Activated naive CD4-positive, alpha-beta T cell treated with anti-CD3 and anti-CD28 coated beads, Interleukin-2, amount 10 ng/mL, durations not matched to agents 7 days and 5 days (primary cell): ENCODE measurements around the gene CEP85L.

Source experiments
- CTCF ChIA-PET: fragments of 350-600 bp; sonication (Branson Sonifier 250); formaldehyde crosslinking; loops from one replicate; lab custom pipeline; 2021; ENCODE audit warnings: antibody characterized with exemption; lab: Charles Lee
- DNase-seq: peaks from one replicate; pipeline ENCODE4 v3.0.0-alpha.2; 2020
- H3K27ac Mint-ChIP-seq: one replicate; pipeline ENCODE4 v1.8.0; 2021; ENCODE audit warnings: mild to moderate bottlenecking, moderate library complexity, mixed read lengths
- H3K27me3 Mint-ChIP-seq: one replicate; pipeline ENCODE4 v1.8.0; 2021; ENCODE audit warnings: mild to moderate bottlenecking, mixed read lengths
- H3K36me3 Mint-ChIP-seq: one replicate; pipeline ENCODE4 v1.8.0; 2021; ENCODE audit warnings: mixed read lengths
- H3K4me1 Mint-ChIP-seq: one replicate; pipeline ENCODE4 v1.8.0; 2021; ENCODE audit warnings: mixed read lengths
- H3K4me3 Mint-ChIP-seq: one replicate; pipeline ENCODE4 v1.8.0; 2021; ENCODE audit warnings: mild to moderate bottlenecking, moderate library complexity, mixed read lengths
- H3K9me3 Mint-ChIP-seq: one replicate; pipeline ENCODE4 v1.8.0; 2021; ENCODE audit warnings: mixed read lengths

CEP85L gene

GRCh38 chr6:118546164-118546879 lies 105.1 kb downstream of the CEP85L start:
- H3K4me3 Mint-ChIP-seq: no peak overlapping the region
- no peak overlapping the region for H3K27ac Mint-ChIP-seq
- CTCF ChIA-PET: interaction anchor here (1.0 kb wide), 1 partner anchor 19 kb away, joined by 5 read pairs; no protein-coding TSS in a partner anchor
- H3K36me3 Mint-ChIP-seq: peaks cover 11% of the 10 kb centered on the region
- DNase-seq: no peak
- no peaks in the 10 kb centered on the region for H3K9me3 Mint-ChIP-seq
- peaks cover 5% of the 10 kb centered on the region for H3K4me1 Mint-ChIP-seq
- no peaks in the 10 kb centered on the region for H3K27me3 Mint-ChIP-seq

- H3K4me3 Mint-ChIP-seq: no peak overlapping the region
Observed at GRCh38 chr6:118544105-118544504, 107.3 kb downstream of the CEP85L start.

GRCh38 chr6:118542184-118542952 lies 109.0 kb downstream of the CEP85L start:
- no peak for DNase-seq
- H3K36me3 Mint-ChIP-seq: peaks cover 13% of the 10 kb centered on the region
- no peak overlapping the region for H3K4me3 Mint-ChIP-seq
- CTCF ChIA-PET: no interaction called here
- H3K9me3 Mint-ChIP-seq: no peaks in the 10 kb centered on the region
- no peaks in the 10 kb centered on the region for H3K4me1 Mint-ChIP-seq
- no peaks in the 10 kb centered on the region for H3K27me3 Mint-ChIP-seq
- no peak overlapping the region for H3K27ac Mint-ChIP-seq

More at GRCh38 chr6:118544105-118544504, 107.3 kb downstream of the CEP85L start:
- H3K27ac Mint-ChIP-seq: no peak overlapping the region
- H3K27me3 Mint-ChIP-seq: no peaks in the 10 kb centered on the region
- H3K4me1 Mint-ChIP-seq: no peaks in the 10 kb centered on the region
- DNase-seq: no peak
- no peaks in the 10 kb centered on the region for H3K9me3 Mint-ChIP-seq
- H3K36me3 Mint-ChIP-seq: peaks cover 11% of the 10 kb centered on the region
- CTCF ChIA-PET: no interaction called here

GRCh38 chr6:118537574-118537973 lies 113.8 kb downstream of the CEP85L start:
- peaks cover 20% of the 10 kb centered on the region for H3K36me3 Mint-ChIP-seq
- H3K27ac Mint-ChIP-seq: no peak overlapping the region
- no peak for DNase-seq
- H3K4me1 Mint-ChIP-seq: peaks cover 4% of the 10 kb centered on the region
- H3K27me3 Mint-ChIP-seq: no peaks in the 10 kb centered on the region
- H3K9me3 Mint-ChIP-seq: peaks cover 1% of the 10 kb centered on the region
- CTCF ChIA-PET: no interaction called here
- no peak overlapping the region for H3K4me3 Mint-ChIP-seq

- CTCF ChIA-PET: no interaction called here
Observed at GRCh38 chr6:118536478-118536877, 114.9 kb downstream of the CEP85L start.

GRCh38 chr6:118535176-118535844 lies 116.1 kb downstream of the CEP85L start:
- no peak for DNase-seq
- Mint-ChIP-seq H3K27ac (no peak overlapping the region), H3K9me3 (peaks cover 1% of the 10 kb centered on the region), H3K4me1 (peaks cover 4% of the 10 kb centered on the region), H3K27me3 (no peaks in the 10 kb centered on the region), H3K4me3 (no peak overlapping the region), H3K36me3 (peaks cover 27% of the 10 kb centered on the region)
- CTCF ChIA-PET: no interaction called here

More at GRCh38 chr6:118536478-118536877, 114.9 kb downstream of the CEP85L start:
- Mint-ChIP-seq H3K4me3 (no peak overlapping the region), H3K9me3 (peaks cover 1% of the 10 kb centered on the region), H3K27ac (no peak overlapping the region), H3K4me1 (peaks cover 4% of the 10 kb centered on the region), H3K36me3 (peaks cover 25% of the 10 kb centered on the region), H3K27me3 (no peaks in the 10 kb centered on the region)
- DNase-seq: no peak

GRCh38 chr6:118530942-118531341 lies 120.4 kb downstream of the CEP85L start:
- Mint-ChIP-seq H3K36me3 (peaks cover 19% of the 10 kb centered on the region), H3K27ac (no peak overlapping the region), H3K4me1 (peaks cover 4% of the 10 kb centered on the region), H3K9me3 (peaks cover 1% of the 10 kb centered on the region), H3K27me3 (no peaks in the 10 kb centered on the region), H3K4me3 (no peak overlapping the region)
- CTCF ChIA-PET: no interaction called here
- no peak for DNase-seq

GRCh38 chr6:118529756-118530155 lies 121.6 kb downstream of the CEP85L start:
- Mint-ChIP-seq H3K4me3 (no peak overlapping the region), H3K36me3 (peaks cover 16% of the 10 kb centered on the region), H3K27ac (no peak overlapping the region), H3K4me1 (peaks cover 3% of the 10 kb centered on the region), H3K9me3 (peaks cover 1% of the 10 kb centered on the region), H3K27me3 (no peaks in the 10 kb centered on the region)
- CTCF ChIA-PET: no interaction called here
- DNase-seq: no peak

GRCh38 chr6:118528129-118528528 lies 123.3 kb downstream of the CEP85L start:
- H3K9me3 Mint-ChIP-seq: no peaks in the 10 kb centered on the region
- CTCF ChIA-PET: no interaction called here
- H3K4me3 Mint-ChIP-seq: no peak overlapping the region
- H3K27me3 Mint-ChIP-seq: no peaks in the 10 kb centered on the region
- H3K4me1 Mint-ChIP-seq: peaks cover 9% of the 10 kb centered on the region
- H3K36me3 Mint-ChIP-seq: peaks cover 22% of the 10 kb centered on the region
- H3K27ac Mint-ChIP-seq: no peak overlapping the region
- no peak for DNase-seq

- H3K27me3 Mint-ChIP-seq: no peaks in the 10 kb centered on the region
- H3K36me3 Mint-ChIP-seq: peaks cover 18% of the 10 kb centered on the region
- no peak for DNase-seq
- H3K9me3 Mint-ChIP-seq: no peaks in the 10 kb centered on the region
- no peak overlapping the region for H3K27ac Mint-ChIP-seq
- CTCF ChIA-PET: no interaction called here
- H3K4me1 Mint-ChIP-seq: peaks cover 9% of the 10 kb centered on the region
- no peak overlapping the region for H3K4me3 Mint-ChIP-seq
Observed at GRCh38 chr6:118525913-118526780, 125.2 kb downstream of the CEP85L start.

GRCh38 chr6:118524686-118525085 lies 126.7 kb downstream of the CEP85L start:
- no peak overlapping the region for H3K27ac Mint-ChIP-seq
- CTCF ChIA-PET: no interaction called here

GRCh38 chr6:118523216-118523615 lies 128.2 kb downstream of the CEP85L start:
- peaks cover 9% of the 10 kb centered on the region for H3K4me1 Mint-ChIP-seq
- no peaks in the 10 kb centered on the region for H3K27me3 Mint-ChIP-seq
- peaks cover 32% of the 10 kb centered on the region for H3K36me3 Mint-ChIP-seq
- no peak overlapping the region for H3K4me3 Mint-ChIP-seq
- CTCF ChIA-PET: no interaction called here
- no peak overlapping the region for H3K27ac Mint-ChIP-seq
- no peaks in the 10 kb centered on the region for H3K9me3 Mint-ChIP-seq
- DNase-seq: no peak

More at GRCh38 chr6:118524686-118525085, 126.7 kb downstream of the CEP85L start:
- Mint-ChIP-seq H3K36me3 (peaks cover 23% of the 10 kb centered on the region), H3K9me3 (no peaks in the 10 kb centered on the region), H3K4me3 (no peak overlapping the region), H3K27me3 (no peaks in the 10 kb centered on the region), H3K4me1 (peaks cover 9% of the 10 kb centered on the region)
- DNase-seq: no peak

GRCh38 chr6:118522422-118522821 lies 129.0 kb downstream of the CEP85L start:
- no peak for DNase-seq
- Mint-ChIP-seq H3K4me3 (no peak overlapping the region), H3K27ac (no peak overlapping the region), H3K9me3 (no peaks in the 10 kb centered on the region), H3K36me3 (peaks cover 39% of the 10 kb centered on the region), H3K27me3 (no peaks in the 10 kb centered on the region), H3K4me1 (peaks cover 9% of the 10 kb centered on the region)
- CTCF ChIA-PET: no interaction called here
